SJCRH30 (cell line): ENCODE measurements around the gene TMEM208. TPM values are rescaled to one million over a fixed set of nuclear protein-coding genes. Genes with fewer than 3 reads are reported as not detected.
A peak's percentile ranks its signal among the peaks of the same experiment; 100 is the strongest.

Source experiments
- DNase-seq, 2 experiments: peaks; one replicate each; pipeline ENCODE4 v3.0.0-alpha.2; 2015 to 2020
- H3K27ac ChIP-seq: fragments of 250-450 bp; sonication (Bioruptor Pico); 2 replicates; pipeline ENCODE4 v1.5.1; 2020; ENCODE audit warnings: mild to moderate bottlenecking, moderate library complexity
- H3K27me3 ChIP-seq: fragments of 250-450 bp; sonication (Bioruptor Pico); 2 replicates; pipeline ENCODE4 v1.5.1; 2020; ENCODE audit warnings: mild to moderate bottlenecking, moderate library complexity
- H3K36me3 ChIP-seq: fragments of 250-450 bp; sonication (Bioruptor Pico); 2 replicates; pipeline ENCODE4 v1.5.1; 2020; ENCODE audit warnings: mild to moderate bottlenecking, moderate library complexity
- H3K4me1 ChIP-seq: fragments of 250-450 bp; sonication (Bioruptor Pico); 2 replicates; pipeline ENCODE4 v1.5.1; 2020; ENCODE audit warnings: mild to moderate bottlenecking, moderate library complexity
- H3K4me3 ChIP-seq: fragments of 250-450 bp; sonication (Bioruptor Pico); 2 replicates; pipeline ENCODE4 v1.5.1; 2020; ENCODE audit warnings: mild to moderate bottlenecking, moderate library complexity
- H3K9me3 ChIP-seq: fragments of 250-450 bp; sonication (Bioruptor Pico); replicated peaks from 2 replicates; pipeline ENCODE4 v1.5.1; 2020; ENCODE audit warnings: mild to moderate bottlenecking, moderate library complexity
- total RNA-seq: library from RNA; depleted of rRNA; stranded (reverse); fragments of >200 nt; shearing (Covaris generic); gene quantifications from 2 replicates; pipeline ENCODE4 v1.2.3, GENCODE V29; 2014

Gene TMEM208
- total RNA-seq, 1 experiment from 2014 or later: 33.0 TPM

DNA sequence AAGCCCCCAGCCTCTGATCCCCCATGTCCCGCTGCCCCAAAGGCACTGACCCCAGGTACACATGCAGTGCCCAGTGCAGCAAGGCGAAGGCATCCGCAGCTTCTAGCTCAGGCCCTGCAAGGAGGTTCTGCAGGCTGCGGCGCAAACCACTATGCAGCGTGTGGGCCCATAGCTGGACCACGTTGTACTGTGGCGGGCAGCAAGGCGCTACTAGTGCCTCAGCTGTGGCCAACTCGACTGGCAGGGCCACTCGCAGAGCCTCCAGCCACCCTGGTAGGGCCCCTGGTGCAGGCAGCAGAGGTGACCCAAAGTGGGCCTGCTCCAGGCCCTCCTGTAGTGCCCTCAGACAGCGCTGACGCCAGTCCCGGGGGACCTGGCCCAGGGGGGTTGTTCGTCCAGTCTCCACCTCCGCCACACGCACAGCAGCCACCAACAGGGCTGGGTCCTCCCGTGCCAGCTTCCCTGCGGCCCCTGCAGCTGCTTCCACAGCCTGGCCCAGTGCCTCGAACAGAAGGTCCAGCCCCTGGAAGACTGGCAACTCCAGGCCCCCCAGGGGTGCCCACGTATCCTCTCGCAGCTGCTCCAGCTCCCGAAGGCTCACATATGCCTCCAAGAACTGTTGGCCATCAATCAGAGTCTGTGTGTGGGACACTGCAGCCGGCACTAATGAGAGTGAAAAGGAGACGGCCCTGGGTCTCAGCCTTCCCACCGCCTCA is 39.6 kb upstream of the TMEM208 start:
- H3K27me3 ChIP-seq: no peaks in the 10 kb centered on the region
- H3K4me3 ChIP-seq: no peak overlapping the region
- H3K36me3 ChIP-seq: no peaks in the 10 kb centered on the region
- H3K4me1 ChIP-seq: peaks cover 21% of the 10 kb centered on the region
- peak; percentile 56 to 59 for DNase-seq
- H3K9me3 ChIP-seq: no peaks in the 10 kb centered on the region
- no peak overlapping the region for H3K27ac ChIP-seq

DNA sequence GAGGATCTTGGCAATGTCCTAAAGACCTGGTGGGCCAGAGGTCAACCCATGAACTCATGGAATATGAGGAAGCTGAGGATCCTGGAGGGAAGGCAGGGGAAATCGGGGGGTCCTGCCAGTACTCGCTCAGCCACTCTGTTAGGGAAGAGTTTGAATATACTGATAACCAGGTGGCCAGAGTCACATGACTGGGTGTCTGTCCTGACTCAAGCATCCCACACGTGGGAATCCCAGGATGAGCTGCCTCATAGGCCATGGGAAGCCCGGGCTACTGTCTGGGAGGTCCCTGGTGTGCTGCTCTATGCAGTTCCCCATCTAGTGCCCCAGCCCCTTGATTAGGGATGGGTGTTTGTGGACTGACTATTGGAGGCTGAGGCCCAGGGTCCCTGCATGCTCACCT is 38.6 kb upstream of the TMEM208 start:
- Histone ChIP-seq H3K27me3 (no peaks in the 10 kb centered on the region), H3K4me1 (peaks cover 16% of the 10 kb centered on the region)
- no peak for DNase-seq

DNA sequence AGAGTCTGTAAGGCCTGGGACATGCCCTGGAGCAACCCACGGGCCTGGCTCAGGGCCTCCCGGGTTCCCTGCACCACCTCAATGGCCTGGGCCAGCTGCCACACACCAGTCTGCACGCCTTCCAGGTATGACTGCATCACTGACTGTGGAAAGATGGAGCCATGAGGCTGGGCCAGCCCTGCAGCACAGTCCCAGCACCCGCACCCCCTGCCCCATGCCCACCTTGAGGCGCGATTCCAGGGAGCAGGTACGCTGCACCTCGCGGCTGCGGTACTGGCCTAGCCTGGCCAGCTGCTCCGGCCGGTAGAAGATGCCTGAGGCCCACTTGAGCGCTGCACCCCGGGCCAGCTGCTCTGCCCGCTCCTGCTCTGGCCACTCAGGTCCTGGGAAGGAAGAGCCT is 38.1 kb upstream of the TMEM208 start:
- Histone ChIP-seq H3K27ac (no peak overlapping the region), H3K9me3 (no peaks in the 10 kb centered on the region), H3K4me3 (no peak overlapping the region), H3K36me3 (peaks cover 4% of the 10 kb centered on the region; the same call in 1 of the 2 replicates), H3K4me1 (peaks cover 16% of the 10 kb centered on the region), H3K27me3 (no peaks in the 10 kb centered on the region)
- DNase-seq: no peak

More for the DNA sequence above, 38.6 kb upstream of the TMEM208 start:
- no peak overlapping the region for H3K4me3 ChIP-seq
- 0 out of 2 replicates have a peak, but pooled peaks cover 1% of the 10 kb centered on the region for H3K36me3 ChIP-seq
- H3K9me3 ChIP-seq: no peaks in the 10 kb centered on the region
- H3K27ac ChIP-seq: no peak overlapping the region

DNA sequence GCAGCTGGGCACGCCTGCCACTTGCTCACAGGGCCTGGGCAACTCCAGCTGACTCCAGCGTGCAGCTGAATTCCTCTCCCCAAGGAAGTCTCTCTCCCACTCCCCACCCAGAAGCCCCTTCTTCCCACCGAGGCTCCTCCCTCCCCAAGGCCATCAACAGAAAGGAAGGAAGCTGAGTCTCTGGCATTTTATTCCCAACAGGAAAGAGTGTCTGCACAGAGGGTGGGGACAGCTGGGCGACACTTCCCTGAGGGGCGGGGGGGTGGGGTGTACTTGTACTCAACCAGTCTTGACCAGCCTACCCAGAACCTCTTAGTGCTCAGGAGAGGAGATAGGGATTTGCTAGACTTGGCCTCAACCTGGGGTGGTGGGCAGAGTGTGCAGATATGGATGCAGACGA is 36.9 kb upstream of the TMEM208 start, which contains the start of gene EXOC3L1:
Gene EXOC3L1 (minus strand): TSS at position 96 of the 400 bp plus-strand sequence. CDS start 460 bp downstream, outside the sequence.
- Histone ChIP-seq H3K27ac (no peak within 1 kb of the TSS), H3K9me3 (no peaks in the 10 kb centered on the region), H3K27me3 (no peaks in the 10 kb centered on the region), H3K4me1 (peaks cover 16% of the 10 kb centered on the region), H3K36me3 (peaks cover 15% of the 10 kb centered on the region), H3K4me3 (no peak within 1 kb of the TSS)
- peak in 1 of 2 experiments; percentile 54 for DNase-seq

DNA sequence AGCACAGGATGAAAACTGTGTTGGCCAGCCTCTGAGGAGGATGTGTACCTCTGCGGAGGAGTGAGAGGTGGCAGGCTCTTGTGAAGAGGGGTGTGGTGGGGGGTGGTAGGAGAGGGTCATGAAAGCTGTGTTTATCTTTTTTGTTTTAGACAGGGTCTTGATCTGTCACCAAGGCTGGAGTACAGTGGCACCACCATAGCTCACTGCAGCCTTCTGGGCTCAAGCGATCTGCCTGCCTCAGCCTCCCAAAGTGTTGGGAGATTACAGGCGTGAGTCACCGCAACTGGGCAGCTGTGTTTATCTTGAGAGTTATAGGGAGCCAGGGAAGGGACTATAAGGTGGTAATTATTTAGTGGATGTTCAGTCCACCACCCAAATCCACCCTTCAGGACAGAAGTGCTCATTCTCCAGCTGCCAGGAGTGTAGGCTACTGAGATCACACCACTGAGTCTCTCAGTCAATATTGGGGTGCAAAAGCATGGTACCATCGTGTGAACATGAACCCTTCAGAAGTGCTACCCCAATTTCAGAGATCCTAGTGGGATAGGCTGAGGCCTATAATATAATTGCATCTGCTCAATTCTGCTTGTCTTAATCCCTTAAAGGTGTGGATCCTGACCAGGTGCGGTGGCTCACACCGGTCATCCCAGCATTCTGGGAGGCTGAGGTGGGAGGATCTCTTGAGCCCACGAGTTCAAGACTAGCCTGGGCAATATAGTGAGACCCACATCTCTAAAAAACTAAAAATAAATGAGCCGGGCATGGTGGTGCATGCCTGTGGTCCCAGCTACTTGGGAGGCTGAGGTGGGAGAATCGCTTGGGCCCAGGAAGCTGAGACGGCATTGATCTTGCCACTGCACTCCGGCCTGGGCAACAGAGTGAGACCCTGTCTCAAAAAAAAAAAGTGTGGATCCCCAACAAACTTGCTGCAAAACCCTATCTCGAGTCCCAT is 36.2 kb upstream of the TMEM208 start:
- Histone ChIP-seq H3K4me1 (peaks cover 16% of the 10 kb centered on the region), H3K4me3 (no peak overlapping the region), H3K27me3 (no peaks in the 10 kb centered on the region), H3K27ac (no peak overlapping the region), H3K36me3 (peaks cover 22% of the 10 kb centered on the region), H3K9me3 (no peaks in the 10 kb centered on the region)
- DNase-seq: peak; percentile 65 to 79

DNA sequence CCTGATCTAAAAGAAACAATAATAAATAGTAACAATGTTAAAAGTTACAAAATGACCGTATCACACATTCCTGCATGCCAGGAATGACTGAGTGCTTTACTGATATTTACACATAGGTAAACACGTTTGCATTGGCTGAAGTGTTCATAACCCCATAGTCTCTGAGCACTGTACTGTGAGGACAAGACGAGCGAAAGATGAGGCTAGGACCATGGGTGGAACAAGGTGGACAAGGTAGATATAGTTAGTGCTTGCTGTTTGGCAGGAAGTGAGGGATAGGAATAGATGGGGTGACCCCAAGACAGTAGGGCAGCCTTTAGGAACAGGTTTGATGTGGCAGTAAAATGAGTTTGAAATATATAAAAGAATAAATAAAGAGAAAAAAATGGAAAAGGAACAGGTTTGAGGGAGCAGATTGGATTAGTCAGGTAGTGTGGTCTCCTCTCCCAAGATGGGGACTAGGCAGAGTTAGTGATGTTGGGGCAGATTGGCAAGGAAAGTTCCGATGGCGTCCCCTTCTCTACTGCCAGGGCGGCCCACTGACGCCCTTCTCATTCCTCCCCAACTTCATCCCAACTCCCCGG is 35.4 kb upstream of the TMEM208 start:
- Histone ChIP-seq H3K36me3 (peaks cover 29% of the 10 kb centered on the region), H3K27ac (no peak overlapping the region), H3K4me3 (peak overlapping the region; percentile 92), H3K27me3 (no peaks in the 10 kb centered on the region), H3K9me3 (no peaks in the 10 kb centered on the region), H3K4me1 (peaks cover 16% of the 10 kb centered on the region)
- no peak for DNase-seq

DNA sequence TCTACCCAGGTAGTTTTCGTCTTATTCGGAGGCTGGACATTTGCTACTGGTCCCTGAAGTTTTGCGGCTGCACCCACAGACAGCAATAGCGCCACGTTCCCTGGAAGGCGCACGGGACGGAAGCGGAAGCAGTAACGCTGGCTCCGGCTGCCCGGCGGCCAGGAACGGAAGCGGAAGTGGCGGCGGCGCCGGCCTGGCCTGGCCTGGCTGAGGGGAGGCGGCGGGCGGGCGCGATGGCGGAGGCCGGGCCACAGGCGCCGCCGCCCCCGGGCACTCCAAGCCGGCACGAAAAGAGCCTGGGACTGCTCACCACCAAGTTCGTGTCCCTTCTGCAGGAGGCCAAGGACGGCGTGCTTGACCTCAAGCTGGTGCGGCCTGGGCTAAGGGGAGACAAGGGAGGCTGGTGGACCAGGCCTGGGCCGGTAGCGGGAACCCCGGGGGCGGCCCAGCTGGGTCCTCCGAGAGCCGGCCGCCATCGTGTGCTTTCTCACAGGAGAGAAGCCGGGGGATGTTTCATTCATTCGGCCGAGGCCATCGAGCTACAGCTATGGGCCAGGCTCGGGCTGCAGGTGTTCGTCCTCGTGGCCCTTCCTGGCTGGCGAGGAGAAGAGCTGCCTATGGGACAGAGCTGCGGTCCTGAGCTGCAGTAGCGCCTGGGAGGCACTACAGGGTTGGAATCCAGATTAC is 34.8 kb upstream of the TMEM208 start, which contains the start of gene E2F4:
Gene E2F4 (plus strand): TSS at position 161 of the 687 bp plus-strand sequence. CDS start 73 bp downstream, at position 234.
- Histone ChIP-seq H3K9me3 (no peaks in the 10 kb centered on the region), H3K36me3 (peaks cover 36% of the 10 kb centered on the region), H3K27me3 (no peaks in the 10 kb centered on the region), H3K4me3 (peak within 1 kb of the TSS; percentile 92), H3K27ac (peak within 1 kb of the TSS; percentile 44), H3K4me1 (peaks cover 16% of the 10 kb centered on the region)
- DNase-seq: peak; percentile 93 to 96

DNA sequence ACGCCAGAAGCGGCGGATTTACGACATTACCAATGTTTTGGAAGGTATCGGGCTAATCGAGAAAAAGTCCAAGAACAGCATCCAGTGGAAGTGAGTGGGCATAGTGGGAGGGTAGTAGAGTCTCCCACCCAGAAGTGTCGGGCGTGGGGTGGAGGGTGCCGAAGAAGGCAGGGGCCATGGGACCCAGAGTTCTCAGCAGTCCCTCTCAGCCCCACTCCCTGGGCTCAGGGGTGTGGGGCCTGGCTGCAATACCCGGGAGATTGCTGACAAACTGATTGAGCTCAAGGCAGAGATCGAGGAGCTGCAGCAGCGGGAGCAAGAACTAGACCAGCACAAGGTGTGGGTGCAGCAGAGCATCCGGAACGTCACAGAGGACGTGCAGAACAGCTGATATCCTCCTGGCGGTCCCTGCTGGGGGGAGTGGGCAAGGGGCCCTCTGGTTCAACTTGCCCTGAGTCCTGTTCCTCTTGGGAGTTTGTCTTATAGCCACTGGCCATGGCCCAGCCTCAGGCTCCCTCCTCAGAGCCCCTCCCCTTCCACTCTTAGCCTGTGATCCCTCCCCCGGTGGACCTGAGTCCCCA is 34.1 kb upstream of the TMEM208 start:
- Histone ChIP-seq H3K27ac (peak overlapping the region; percentile 44), H3K9me3 (no peaks in the 10 kb centered on the region), H3K36me3 (peaks cover 43% of the 10 kb centered on the region), H3K4me3 (peak overlapping the region; percentile 92), H3K4me1 (peaks cover 16% of the 10 kb centered on the region), H3K27me3 (no peaks in the 10 kb centered on the region)
- DNase-seq: no peak

DNA sequence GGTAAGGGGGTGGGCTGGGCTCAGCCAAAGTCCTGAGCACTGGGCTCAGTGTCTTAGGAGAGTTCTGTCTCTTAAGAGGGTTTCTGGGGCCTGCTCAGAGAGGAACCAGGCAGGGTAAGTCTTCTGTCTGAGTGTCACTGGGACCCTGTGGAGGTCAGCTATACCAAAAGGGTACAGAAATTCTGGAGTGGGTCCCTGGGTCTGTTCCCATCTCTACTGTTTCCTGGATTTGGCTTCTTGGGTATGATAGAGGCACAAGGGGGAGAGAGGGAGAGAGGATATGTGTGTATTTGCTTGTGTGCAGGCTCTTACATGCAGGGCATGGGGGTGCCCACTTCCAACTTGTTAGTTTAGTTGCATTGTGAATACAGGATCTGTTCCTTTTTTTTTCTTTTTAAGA is 33.4 kb upstream of the TMEM208 start:
- H3K4me3 ChIP-seq: no peak overlapping the region
- H3K9me3 ChIP-seq: no peaks in the 10 kb centered on the region
- H3K36me3 ChIP-seq: peaks cover 48% of the 10 kb centered on the region
- H3K4me1 ChIP-seq: peaks cover 16% of the 10 kb centered on the region
- H3K27me3 ChIP-seq: no peaks in the 10 kb centered on the region
- no peak overlapping the region for H3K27ac ChIP-seq
- no peak for DNase-seq

DNA sequence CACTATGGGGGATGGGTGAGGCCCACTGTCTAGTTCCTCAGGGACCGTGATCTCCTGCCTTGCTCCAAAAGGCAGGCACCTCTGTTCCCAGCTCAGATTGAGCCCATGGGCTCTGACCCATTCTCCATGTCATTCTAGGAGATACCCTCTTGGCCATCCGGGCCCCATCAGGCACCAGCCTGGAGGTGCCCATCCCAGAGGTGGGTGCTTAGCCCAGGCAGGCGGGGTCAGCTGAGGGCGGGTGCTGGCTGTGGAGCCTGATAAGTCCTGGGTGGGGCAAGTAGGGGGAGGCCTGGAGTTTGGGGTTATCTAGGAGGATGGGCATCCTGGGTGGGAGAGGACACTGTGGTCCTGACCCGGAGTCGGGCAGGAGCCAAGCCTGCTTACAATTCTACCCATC is 32.7 kb upstream of the TMEM208 start:
- no peak for DNase-seq
- Histone ChIP-seq H3K36me3 (peaks cover 54% of the 10 kb centered on the region), H3K9me3 (no peaks in the 10 kb centered on the region), H3K27ac (no peak overlapping the region), H3K4me3 (no peak overlapping the region), H3K27me3 (no peaks in the 10 kb centered on the region), H3K4me1 (peaks cover 16% of the 10 kb centered on the region)

DNA sequence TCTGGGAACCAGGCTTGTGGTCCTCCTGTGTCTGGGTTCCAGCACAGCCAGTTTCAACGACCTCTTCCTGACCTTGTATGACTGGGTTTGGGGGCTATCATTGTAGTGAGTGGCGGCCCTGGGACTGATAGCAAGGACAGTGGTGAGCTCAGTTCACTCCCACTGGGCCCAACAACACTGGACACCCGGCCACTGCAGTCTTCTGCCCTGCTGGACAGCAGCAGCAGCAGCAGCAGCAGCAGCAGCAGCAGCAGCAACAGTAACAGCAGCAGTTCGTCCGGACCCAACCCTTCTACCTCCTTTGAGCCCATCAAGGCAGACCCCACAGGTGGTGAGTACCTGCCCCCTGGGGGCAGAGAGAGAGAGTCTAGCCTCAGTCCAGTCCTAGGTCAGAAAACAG is 31.3 kb upstream of the TMEM208 start:
- Histone ChIP-seq H3K27me3 (no peaks in the 10 kb centered on the region), H3K36me3 (peaks cover 60% of the 10 kb centered on the region)
- DNase-seq: no peak

DNA sequence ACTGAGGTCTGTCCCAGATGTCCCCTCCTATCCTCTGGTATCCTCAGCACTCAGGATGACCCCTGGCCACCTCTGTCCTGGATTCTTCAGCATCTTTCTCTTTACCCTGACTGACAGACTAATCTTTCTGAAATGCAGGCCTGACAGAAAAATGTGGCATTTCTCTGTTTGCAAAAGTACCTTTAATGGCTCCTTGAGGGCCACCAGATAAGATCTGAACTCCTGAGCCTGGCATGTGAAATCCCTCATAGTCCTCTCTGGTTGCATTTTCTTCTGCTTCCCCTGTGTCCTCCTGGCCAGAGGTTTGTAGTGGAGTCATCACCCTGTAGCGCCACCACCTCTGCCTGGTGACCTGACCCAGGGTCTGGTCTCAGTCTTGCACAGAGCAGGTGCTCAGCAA is 30.0 kb upstream of the TMEM208 start:
- Histone ChIP-seq H3K4me3 (no peak overlapping the region), H3K9me3 (no peaks in the 10 kb centered on the region), H3K27me3 (no peaks in the 10 kb centered on the region), H3K36me3 (peaks cover 68% of the 10 kb centered on the region), H3K27ac (no peak overlapping the region), H3K4me1 (no peaks in the 10 kb centered on the region)
- no peak for DNase-seq

More for the DNA sequence above, 31.3 kb upstream of the TMEM208 start:
- H3K4me3 ChIP-seq: no peak overlapping the region
- no peak overlapping the region for H3K27ac ChIP-seq
- peaks cover 11% of the 10 kb centered on the region for H3K4me1 ChIP-seq
- H3K9me3 ChIP-seq: no peaks in the 10 kb centered on the region

DNA sequence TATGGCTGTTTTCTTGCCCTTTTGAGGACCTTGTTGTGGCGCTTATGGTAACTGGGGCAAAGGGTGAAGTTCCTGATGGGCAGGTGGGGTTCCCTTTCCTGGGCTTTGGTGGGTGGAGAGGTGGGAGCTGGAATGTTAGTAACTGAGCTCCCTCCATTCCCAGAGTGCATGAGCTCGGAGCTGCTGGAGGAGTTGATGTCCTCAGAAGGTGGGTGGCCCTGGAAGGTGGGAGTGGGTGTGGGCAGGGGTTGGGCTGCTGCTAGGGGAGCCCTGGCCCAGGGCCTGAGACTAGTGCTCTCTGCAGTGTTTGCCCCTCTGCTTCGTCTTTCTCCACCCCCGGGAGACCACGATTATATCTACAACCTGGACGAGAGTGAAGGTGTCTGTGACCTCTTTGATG is 29.2 kb upstream of the TMEM208 start:
- H3K27ac ChIP-seq: no peak overlapping the region
- DNase-seq: no peak
- H3K36me3 ChIP-seq: peaks cover 73% of the 10 kb centered on the region
- no peaks in the 10 kb centered on the region for H3K4me1 ChIP-seq
- H3K27me3 ChIP-seq: no peaks in the 10 kb centered on the region
- H3K4me3 ChIP-seq: no peak overlapping the region
- no peaks in the 10 kb centered on the region for H3K9me3 ChIP-seq

DNA sequence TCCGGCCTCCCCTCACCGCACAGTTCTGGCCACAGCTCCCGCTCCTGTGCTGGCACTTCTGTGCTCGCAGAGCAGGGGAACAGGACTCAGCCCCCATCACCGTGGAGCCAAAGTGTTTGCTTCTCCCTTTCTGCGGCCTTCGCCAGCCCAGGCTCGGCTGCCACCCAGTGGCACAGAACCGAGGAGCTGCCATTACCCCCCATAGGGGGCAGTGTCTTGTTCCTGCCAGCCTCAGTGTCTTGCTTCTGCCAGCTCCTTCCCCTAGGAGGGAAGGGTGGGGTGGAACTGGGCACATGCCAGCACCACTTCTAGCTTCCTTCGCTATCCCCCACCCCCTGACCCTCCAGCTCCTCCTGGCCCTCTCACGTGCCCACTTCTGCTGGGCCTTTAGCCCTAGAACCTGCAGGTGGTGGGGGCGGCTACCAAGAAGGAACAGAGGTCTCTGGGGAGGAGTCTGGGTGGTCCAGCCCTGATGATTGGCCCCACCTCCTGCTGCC is 28.6 kb upstream of the TMEM208 start:
- Histone ChIP-seq H3K4me3 (no peak overlapping the region), H3K36me3 (peaks cover 72% of the 10 kb centered on the region), H3K27me3 (no peaks in the 10 kb centered on the region), H3K4me1 (no peaks in the 10 kb centered on the region), H3K9me3 (no peaks in the 10 kb centered on the region), H3K27ac (no peak overlapping the region)
- DNase-seq: no peak
